MM.1S (cell line): ENCODE results near the gene XPC.

Experiments used
- DNase-seq: peaks from one replicate; pipeline ENCODE4 v3.0.0-alpha.2; 2015
- H2AFZ ChIP-seq: fragments of 300-600 bp; sonication (generic); 2 replicates; pipeline ENCODE4 v1.6.0; 2016; ENCODE audit warnings: antibody characterized with exemption, low read length
- H3F3A ChIP-seq: fragments of 300-600 bp; sonication (generic); 2 replicates; pipeline ENCODE4 v1.6.1; 2016; ENCODE audit warnings: mild to moderate bottlenecking, antibody characterized with exemption, low read length, moderate library complexity, mixed read lengths; ENCODE audit not compliant: insufficient read depth
- H3K27ac ChIP-seq: fragments of 300-600 bp; sonication (generic); 2 replicates; pipeline ENCODE4 v1.5.1; 2016; ENCODE audit warnings: mild to moderate bottlenecking, low read length
- H3K27me3 ChIP-seq: fragments of 300-600 bp; sonication (generic); replicated peaks from 2 replicates; pipeline ENCODE4 v1.6.0; 2016; ENCODE audit warnings: low read length; ENCODE audit not compliant: insufficient read depth
- H3K36me3 ChIP-seq: fragments of 300-600 bp; sonication (generic); replicated peaks from 2 replicates; pipeline ENCODE4 v1.6.1; 2016; ENCODE audit warnings: mild to moderate bottlenecking, low read length, mixed read lengths; ENCODE audit not compliant: insufficient read depth
- H3K4me1 ChIP-seq: fragments of 300-600 bp; sonication (generic); 2 replicates; pipeline ENCODE4 v1.6.1; 2016; ENCODE audit warnings: low read length, mixed read lengths
- H3K4me2 ChIP-seq: fragments of 300-600 bp; sonication (generic); 2 replicates; pipeline ENCODE4 v1.6.0; 2016; ENCODE audit warnings: low read depth, low read length
- H3K4me3 ChIP-seq: fragments of 300-600 bp; sonication (generic); 2 replicates; pipeline ENCODE4 v1.5.1; 2016; ENCODE audit warnings: low read length, mixed read lengths
- H3K79me2 ChIP-seq: fragments of 300-600 bp; sonication (generic); 2 replicates; pipeline ENCODE4 v1.6.1; 2016; ENCODE audit warnings: mixed run types, low read length, mixed read lengths
- H3K9ac ChIP-seq: fragments of 300-600 bp; sonication (generic); 2 replicates; pipeline ENCODE4 v1.6.1; 2016; ENCODE audit warnings: low read length, mixed read lengths
- H3K9me2 ChIP-seq: fragments of 300-600 bp; sonication (generic); replicated peaks from 2 replicates; pipeline ENCODE4 v1.6.1; 2016; ENCODE audit warnings: mild to moderate bottlenecking, low read length, mixed read lengths; ENCODE audit not compliant: insufficient read depth
- H3K9me3 ChIP-seq: fragments of 300-600 bp; sonication (generic); replicated peaks from 2 replicates; pipeline ENCODE4 v1.6.1; 2016; ENCODE audit warnings: mild to moderate bottlenecking, low read length, mixed read lengths; ENCODE audit not compliant: insufficient read depth
- H4K20me1 ChIP-seq: fragments of 300-600 bp; sonication (generic); 2 replicates; pipeline ENCODE4 v1.6.1; 2016; ENCODE audit warnings: mild to moderate bottlenecking, low read length, moderate library complexity, mixed read lengths; ENCODE audit not compliant: insufficient read depth
- CTCF ChIP-seq: fragments of 300-600 bp; sonication (generic); IDR thresholded peaks from 2 replicates; pipeline ENCODE4 v1.5.1; 2016; ENCODE audit warnings: antibody characterized with exemption, low read length, mixed read lengths
- EZH2 ChIP-seq: fragments of 300-600 bp; sonication (generic); optimal IDR thresholded peaks from 2 replicates; pipeline ENCODE3; 2017; ENCODE audit warnings: low read depth, mild to moderate bottlenecking, antibody characterized with exemption, low read length, mixed read lengths
- EZH2phosphoT487 ChIP-seq: fragments of 300-600 bp; sonication (generic); IDR thresholded peaks from 2 replicates; pipeline ENCODE4 v1.6.1; 2018; ENCODE audit warnings: antibody characterized with exemption, low read length

XPC gene

GRCh38 chr3:14154276-14154675, 24.1 kb downstream of the XPC start:
- Histone ChIP-seq H3K79me2 (no peaks in the 10 kb centered on the region), H3K4me1 (no peaks in the 10 kb centered on the region), H3K36me3 (no peaks in the 10 kb centered on the region; the same call in 1 of the 2 replicates), H4K20me1 (no peaks in the 10 kb centered on the region), H3K4me2 (no peak overlapping the region), H2AFZ (no peak overlapping the region), H3K4me3 (no peak overlapping the region), H3K27ac (no peak overlapping the region), H3F3A (no peaks in the 10 kb centered on the region), H3K27me3 (no peaks in the 10 kb centered on the region), H3K9me2 (no peaks in the 10 kb centered on the region), H3K9ac (no peak overlapping the region), H3K9me3 (no peaks in the 10 kb centered on the region)
- no peak for DNase-seq
- TF ChIP-seq EZH2 (no peak), CTCF (no peak), EZH2phosphoT487 (no peak)

- Histone ChIP-seq H3K9me3 (no peaks in the 10 kb centered on the region), H4K20me1 (no peaks in the 10 kb centered on the region), H3K4me2 (no peak overlapping the region), H3K27me3 (no peaks in the 10 kb centered on the region), H3K79me2 (no peaks in the 10 kb centered on the region), H3K36me3 (no peaks in the 10 kb centered on the region; the same call in 1 of the 2 replicates), H3K27ac (no peak overlapping the region), H3F3A (no peaks in the 10 kb centered on the region), H3K4me3 (no peak overlapping the region), H3K4me1 (no peaks in the 10 kb centered on the region), H3K9me2 (no peaks in the 10 kb centered on the region), H3K9ac (no peak overlapping the region), H2AFZ (no peak overlapping the region)
- DNase-seq = no peak
- no peak for TF ChIP-seq EZH2
Observed at GRCh38 chr3:14153663-14154062, 24.7 kb downstream of the XPC start.

GRCh38 chr3:14152963-14153355, 25.4 kb downstream of the XPC start:
- no peak overlapping the region for H3K27ac ChIP-seq
- no peaks in the 10 kb centered on the region for H3K4me1 ChIP-seq
- H3K9me2 ChIP-seq = no peaks in the 10 kb centered on the region
- H3K4me3 ChIP-seq = no peak overlapping the region
- no peaks in the 10 kb centered on the region for H4K20me1 ChIP-seq
- no peaks in the 10 kb centered on the region for H3K79me2 ChIP-seq
- no peak overlapping the region for H3K9ac ChIP-seq
- no peak for DNase-seq
- H3K36me3 ChIP-seq = no peaks in the 10 kb centered on the region; the same call in 1 of the 2 replicates
- no peaks in the 10 kb centered on the region for H3F3A ChIP-seq
- H2AFZ ChIP-seq = no peak overlapping the region
- no peaks in the 10 kb centered on the region for H3K27me3 ChIP-seq
- no peak for TF ChIP-seq EZH2phosphoT487
- TF ChIP-seq EZH2 = no peak
- no peak for TF ChIP-seq CTCF
- no peak overlapping the region for H3K4me2 ChIP-seq
- H3K9me3 ChIP-seq = no peaks in the 10 kb centered on the region

- Histone ChIP-seq H3K4me3 (no peak overlapping the region), H3K79me2 (no peaks in the 10 kb centered on the region), H3K27ac (no peak overlapping the region), H2AFZ (no peak overlapping the region), H3K9ac (no peak overlapping the region), H3K4me2 (no peak overlapping the region), H3K4me1 (no peaks in the 10 kb centered on the region), H3K9me2 (no peaks in the 10 kb centered on the region), H3K36me3 (no peaks in the 10 kb centered on the region; the same call in 1 of the 2 replicates), H3K27me3 (no peaks in the 10 kb centered on the region), H4K20me1 (no peaks in the 10 kb centered on the region), H3F3A (no peaks in the 10 kb centered on the region), H3K9me3 (no peaks in the 10 kb centered on the region)
- DNase-seq = peak; percentile 10
- TF ChIP-seq EZH2 = no peak
- TF ChIP-seq EZH2phosphoT487 = no peak
- TF ChIP-seq CTCF = peak; percentile 30
Observed at GRCh38 chr3:14152233-14152962, 26.0 kb downstream of the XPC start.
